Mucosa of stomach (tissue), 1 donor: ENCODE data around the gene PHYHD1.
A peak's percentile ranks its signal among the peaks of the same experiment; 100 is the strongest.

Experiments used
- H3K27me3 ChIP-seq: one replicate; pipeline ENCODE4 v1.7.0; 2013; ENCODE audit warnings: mild to moderate bottlenecking, low read length; ENCODE audit not compliant: control insufficient read depth, insufficient read depth
- H3K36me3 ChIP-seq: one replicate; pipeline ENCODE4 v1.7.0; 2013; ENCODE audit warnings: low read length; ENCODE audit not compliant: control insufficient read depth, insufficient read depth
- H3K4me1 ChIP-seq: one replicate; pipeline ENCODE4 v1.7.0; 2013; ENCODE audit warnings: mild to moderate bottlenecking, low read length; ENCODE audit not compliant: control insufficient read depth, insufficient read depth
- H3K4me3 ChIP-seq: one replicate; pipeline ENCODE4 v1.7.0; 2013; ENCODE audit warnings: low read length
- H3K9ac ChIP-seq: one replicate; pipeline ENCODE4 v1.7.0; 2013; ENCODE audit warnings: mild to moderate bottlenecking, low read length, moderate library complexity
- H3K9me3 ChIP-seq: one replicate; pipeline ENCODE4 v1.7.0; 2013; ENCODE audit warnings: mild to moderate bottlenecking, low read length, moderate library complexity; ENCODE audit not compliant: control insufficient read depth
- donor health status: Pancreatic carcinoma.

Gene PHYHD1

DNA sequence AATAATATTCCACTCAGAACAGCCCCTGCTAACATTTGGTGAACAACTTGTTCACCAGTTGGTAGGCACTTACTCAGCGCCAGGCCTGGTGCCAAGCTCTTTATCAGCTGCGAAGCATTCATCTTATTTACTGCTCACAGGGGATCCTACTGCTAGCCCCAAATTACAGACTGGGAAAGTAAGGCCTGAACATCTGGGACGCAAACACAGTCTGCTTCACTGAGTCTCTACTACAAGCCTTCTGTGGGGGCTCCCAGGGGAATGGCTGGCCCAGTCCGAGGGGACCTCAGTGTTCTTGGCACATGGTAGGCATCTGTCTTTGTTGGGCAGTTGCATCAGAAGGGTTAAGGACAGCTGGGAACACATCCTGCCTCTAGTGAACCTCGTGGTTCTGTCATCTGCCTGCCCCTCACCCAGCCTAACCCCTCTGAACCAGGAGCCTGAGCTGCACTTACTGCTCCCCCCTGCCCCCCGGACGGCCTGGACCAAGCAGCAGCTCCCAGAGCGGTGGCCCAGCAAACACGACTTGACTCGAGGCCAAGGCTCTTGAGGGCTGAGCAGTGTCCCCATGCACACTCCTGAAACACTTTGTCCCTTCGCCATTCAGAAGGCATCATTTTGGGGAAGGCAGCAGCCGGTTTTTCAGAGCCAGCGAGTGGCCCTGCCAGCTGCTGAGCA, at the start of gene PHYHD1:
Gene PHYHD1, plus strand, starts transcription at position 602 of the 678 bp plus-strand sequence. CDS start 1,342 bp downstream, outside the sequence.
- peaks cover 40% of the 10 kb centered on the region for H3K4me1 ChIP-seq
- H3K27me3 ChIP-seq: no peaks in the 10 kb centered on the region
- H3K4me3 ChIP-seq: peak within 1 kb of the TSS; percentile 14
- H3K36me3 ChIP-seq: no peaks in the 10 kb centered on the region
- no peaks in the 10 kb centered on the region for H3K9me3 ChIP-seq
- peak within 1 kb of the TSS; percentile 49 for H3K9ac ChIP-seq

DNA sequence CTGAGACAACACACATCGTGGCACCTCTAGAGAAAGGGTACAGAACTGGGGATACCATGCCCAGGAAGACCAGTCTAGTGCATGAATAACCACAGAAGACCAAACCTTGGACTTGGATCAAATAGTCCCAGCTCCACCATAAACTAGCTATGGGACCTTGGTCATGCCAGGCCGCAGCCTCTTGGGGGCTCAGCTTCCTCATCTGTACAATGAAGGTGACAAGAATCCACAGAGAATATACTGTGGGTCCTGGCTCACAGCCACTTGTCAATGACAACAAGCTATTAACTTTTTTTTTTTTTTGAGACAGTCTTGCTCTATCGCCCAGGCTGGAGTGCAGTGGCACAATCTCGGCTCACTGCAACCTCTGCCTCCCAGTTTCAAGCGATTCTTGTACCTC, 42.9 kb upstream of the PHYHD1 start:
- no peak overlapping the region for H3K4me3 ChIP-seq
- no peaks in the 10 kb centered on the region for H3K36me3 ChIP-seq
- no peak overlapping the region for H3K9ac ChIP-seq
- no peaks in the 10 kb centered on the region for H3K27me3 ChIP-seq
- no peaks in the 10 kb centered on the region for H3K9me3 ChIP-seq
- peaks cover 13% of the 10 kb centered on the region for H3K4me1 ChIP-seq

DNA sequence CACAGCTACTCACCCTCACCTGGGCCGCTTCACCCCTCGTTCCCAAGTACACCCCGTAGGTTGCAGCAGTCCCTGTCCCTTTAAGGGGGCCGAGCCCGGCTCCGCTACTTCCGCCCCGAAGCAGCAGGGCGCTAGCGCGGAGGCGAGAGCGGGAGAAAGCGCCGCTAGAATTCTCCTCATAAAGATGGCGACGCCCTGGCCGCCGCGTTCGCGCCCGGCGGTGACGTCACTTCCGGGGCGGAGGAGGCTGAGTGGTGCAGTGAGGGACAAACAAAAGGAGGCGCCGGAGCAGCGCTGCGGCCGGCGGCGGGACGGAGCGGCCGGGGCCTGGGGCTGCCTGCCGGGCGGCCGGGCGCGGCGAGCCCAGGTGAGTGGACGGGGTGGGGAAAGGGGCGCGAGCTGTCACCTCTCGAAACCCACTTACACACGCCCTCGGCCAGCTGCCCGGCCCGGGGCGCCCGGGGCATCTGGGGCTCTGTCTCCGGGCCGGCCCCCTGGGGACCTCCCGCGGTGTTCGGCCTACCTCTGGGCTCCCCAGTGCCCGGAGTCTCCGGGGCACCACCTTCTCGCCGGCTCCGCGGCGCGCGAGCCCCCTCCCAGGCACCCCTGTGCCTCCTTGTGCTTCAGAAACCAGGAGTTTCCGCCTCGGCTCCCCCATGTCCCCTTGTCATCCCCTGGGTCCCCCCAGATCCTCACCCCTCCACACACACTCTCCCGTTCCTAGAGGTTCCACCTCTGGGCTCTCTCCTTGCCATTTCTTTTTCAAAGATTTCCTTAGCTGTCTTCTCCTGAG, 38.7 kb upstream of the PHYHD1 start, which contains the start of the genes KYAT1 and LRRC8A:
Gene KYAT1, minus strand, starts transcription at position 67 of the 793 bp plus-strand sequence. CDS start 36,545 bp downstream, outside the sequence.
Gene LRRC8A, plus strand, starts transcription at position 250 of the 793 bp plus-strand sequence. CDS start 25,032 bp downstream, outside the sequence.
- H3K4me1 ChIP-seq: peaks cover 36% of the 10 kb centered on the region
- H3K36me3 ChIP-seq: peaks cover 5% of the 10 kb centered on the region
- H3K4me3 ChIP-seq: peak within 1 kb of the TSS; percentile 85
- no peaks in the 10 kb centered on the region for H3K9me3 ChIP-seq
- H3K27me3 ChIP-seq: no peaks in the 10 kb centered on the region
- H3K9ac ChIP-seq: peak within 1 kb of the TSS; percentile 97

DNA sequence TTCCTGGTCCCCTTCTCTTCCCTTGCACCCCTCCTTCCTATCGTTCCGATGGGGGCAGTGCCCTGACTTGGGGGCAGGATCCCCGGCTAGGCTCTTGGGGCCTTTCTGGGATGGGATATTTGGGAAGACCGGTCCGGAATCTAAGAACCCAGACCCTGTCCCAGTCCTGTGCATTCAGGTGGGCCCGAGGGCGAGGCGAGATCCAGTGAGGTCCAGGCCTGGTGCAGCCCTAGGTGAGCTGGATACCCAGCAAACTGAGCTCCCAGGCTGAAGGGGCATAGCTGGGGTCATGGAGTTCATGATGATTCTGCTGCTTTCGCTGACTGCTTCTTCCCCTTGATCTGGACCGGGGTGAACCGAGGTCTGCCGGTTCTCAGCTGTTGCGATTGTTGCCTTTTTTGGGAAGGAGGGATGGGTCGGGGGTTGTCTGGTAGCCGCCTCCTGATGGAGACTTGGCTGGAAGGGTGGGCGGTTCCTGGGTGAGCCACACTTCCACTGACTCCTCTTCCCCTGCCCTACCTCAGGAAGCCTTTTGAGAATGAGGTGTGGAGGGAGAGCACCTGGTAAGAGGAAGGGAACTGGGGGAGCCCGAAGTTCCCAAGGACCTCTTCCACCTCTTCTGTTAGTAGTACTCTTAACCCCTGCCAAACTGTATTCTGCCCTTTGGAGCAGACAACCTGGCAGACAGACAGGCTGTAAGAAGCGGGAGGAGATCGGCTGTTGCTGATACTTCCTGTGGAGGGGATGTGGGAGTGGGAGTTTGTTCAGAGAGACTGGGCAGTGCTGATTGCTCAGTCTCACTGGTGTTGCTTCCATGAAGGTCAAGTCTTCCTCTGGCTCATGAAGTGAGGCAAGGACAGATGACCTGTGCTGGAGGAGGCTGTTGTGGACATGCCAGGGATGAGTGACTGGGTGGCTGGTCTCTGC, 37.8 kb upstream of the PHYHD1 start:
- Histone ChIP-seq H3K9ac (peak overlapping the region; percentile 97), H3K4me1 (peaks cover 37% of the 10 kb centered on the region), H3K27me3 (no peaks in the 10 kb centered on the region), H3K4me3 (peak overlapping the region; percentile 85), H3K9me3 (no peaks in the 10 kb centered on the region), H3K36me3 (peaks cover 5% of the 10 kb centered on the region)

GRCh38 chr9:128884164-128884563, 36.6 kb upstream of the PHYHD1 start:
- H3K4me1 ChIP-seq: peaks cover 45% of the 10 kb centered on the region
- no peaks in the 10 kb centered on the region for H3K27me3 ChIP-seq
- H3K4me3 ChIP-seq: no peak overlapping the region
- H3K36me3 ChIP-seq: peaks cover 5% of the 10 kb centered on the region
- no peaks in the 10 kb centered on the region for H3K9me3 ChIP-seq
- H3K9ac ChIP-seq: no peak overlapping the region

DNA sequence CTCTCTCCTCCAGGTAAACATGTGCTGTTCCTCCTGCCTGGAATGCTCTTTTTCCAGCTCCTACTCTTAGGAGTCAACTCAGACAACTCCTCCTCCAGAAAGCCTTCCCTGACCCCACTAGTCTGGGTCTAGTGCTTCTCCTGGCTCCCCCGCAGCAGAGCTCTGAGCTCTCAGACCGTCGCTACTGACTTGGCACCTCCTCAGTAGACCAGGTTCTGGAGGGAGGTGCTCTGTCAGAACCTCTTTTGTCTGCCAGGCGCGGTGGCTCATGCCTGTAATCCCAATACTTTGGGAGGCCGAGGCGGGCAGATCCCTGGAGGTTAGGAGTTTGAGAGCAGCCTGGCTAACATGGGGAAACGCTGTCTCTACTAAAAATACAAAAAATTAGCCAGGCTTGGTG, 35.4 kb upstream of the PHYHD1 start:
- peak overlapping the region; percentile 8 for H3K9ac ChIP-seq
- H3K4me1 ChIP-seq: peaks cover 40% of the 10 kb centered on the region
- no peak overlapping the region for H3K4me3 ChIP-seq
- peaks cover 5% of the 10 kb centered on the region for H3K36me3 ChIP-seq
- H3K9me3 ChIP-seq: no peaks in the 10 kb centered on the region
- H3K27me3 ChIP-seq: no peaks in the 10 kb centered on the region

DNA sequence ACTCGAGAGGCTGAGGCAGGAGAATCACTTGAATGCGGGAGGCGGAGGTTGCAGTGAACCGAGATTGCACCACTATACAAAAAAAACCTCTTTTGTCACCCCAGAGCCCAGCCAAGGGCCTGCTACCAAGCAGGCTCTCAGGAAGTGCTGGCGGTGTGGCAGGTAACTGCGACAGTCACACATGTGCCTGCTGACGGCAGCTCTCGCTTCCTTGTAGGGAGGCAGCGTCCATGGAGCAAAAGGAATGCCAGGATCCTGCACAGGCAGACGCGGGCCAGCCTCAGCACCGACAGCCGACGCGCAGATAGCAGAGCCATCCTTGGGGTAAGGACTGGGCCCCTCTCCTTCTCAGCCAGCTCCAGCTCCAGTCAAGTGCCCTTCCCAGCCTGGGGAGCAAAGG, 35.0 kb upstream of the PHYHD1 start:
- Histone ChIP-seq H3K4me1 (peaks cover 44% of the 10 kb centered on the region), H3K27me3 (no peaks in the 10 kb centered on the region), H3K4me3 (no peak overlapping the region), H3K9me3 (no peaks in the 10 kb centered on the region), H3K9ac (peak overlapping the region; percentile 8), H3K36me3 (peaks cover 5% of the 10 kb centered on the region)

GRCh38 chr9:128886211-128886891, 34.4 kb upstream of the PHYHD1 start:
- Histone ChIP-seq H3K4me3 (no peak overlapping the region), H3K27me3 (no peaks in the 10 kb centered on the region), H3K36me3 (peaks cover 5% of the 10 kb centered on the region), H3K9me3 (no peaks in the 10 kb centered on the region), H3K9ac (no peak overlapping the region), H3K4me1 (peaks cover 44% of the 10 kb centered on the region)

- Histone ChIP-seq H3K4me1 (peaks cover 51% of the 10 kb centered on the region), H3K4me3 (no peak overlapping the region), H3K9me3 (no peaks in the 10 kb centered on the region), H3K9ac (no peak overlapping the region), H3K36me3 (peaks cover 5% of the 10 kb centered on the region), H3K27me3 (no peaks in the 10 kb centered on the region)
Observed at GRCh38 chr9:128887049-128887448, 33.7 kb upstream of the PHYHD1 start.

- Histone ChIP-seq H3K9me3 (no peaks in the 10 kb centered on the region), H3K4me1 (peaks cover 59% of the 10 kb centered on the region), H3K4me3 (no peak overlapping the region), H3K36me3 (peaks cover 5% of the 10 kb centered on the region), H3K27me3 (no peaks in the 10 kb centered on the region), H3K9ac (peak overlapping the region; percentile 23)
Observed at GRCh38 chr9:128887914-128888350, 32.9 kb upstream of the PHYHD1 start.
